C4-2B (cell line): ENCODE data around the gene TRIM14.
A peak's percentile ranks its signal among the peaks of the same experiment; 100 is the strongest.

Experiments
- H3K27ac ChIP-seq: fragments of 450-650 bp; 2 replicates; pipeline ENCODE4 v1.5.1; 2017
- ZFX ChIP-seq: fragments of 450-650 bp; IDR thresholded peaks from 2 replicates; pipeline ENCODE4 v1.6.1; 2017
- TF ChIP-seq, protein P1 (sequence below): fragments of 450-650 bp; conservative IDR thresholded peaks from 2 replicates; pipeline ENCODE4 v1.5.1; 2017; ENCODE audit warnings: mild to moderate bottlenecking

Gene TRIM14

GRCh38 chr9:98101868-98102273 is 17.2 kb downstream of the TRIM14 start:
- no peak for TF ChIP-seq ZFX
- TF ChIP-seq, protein P1, sequence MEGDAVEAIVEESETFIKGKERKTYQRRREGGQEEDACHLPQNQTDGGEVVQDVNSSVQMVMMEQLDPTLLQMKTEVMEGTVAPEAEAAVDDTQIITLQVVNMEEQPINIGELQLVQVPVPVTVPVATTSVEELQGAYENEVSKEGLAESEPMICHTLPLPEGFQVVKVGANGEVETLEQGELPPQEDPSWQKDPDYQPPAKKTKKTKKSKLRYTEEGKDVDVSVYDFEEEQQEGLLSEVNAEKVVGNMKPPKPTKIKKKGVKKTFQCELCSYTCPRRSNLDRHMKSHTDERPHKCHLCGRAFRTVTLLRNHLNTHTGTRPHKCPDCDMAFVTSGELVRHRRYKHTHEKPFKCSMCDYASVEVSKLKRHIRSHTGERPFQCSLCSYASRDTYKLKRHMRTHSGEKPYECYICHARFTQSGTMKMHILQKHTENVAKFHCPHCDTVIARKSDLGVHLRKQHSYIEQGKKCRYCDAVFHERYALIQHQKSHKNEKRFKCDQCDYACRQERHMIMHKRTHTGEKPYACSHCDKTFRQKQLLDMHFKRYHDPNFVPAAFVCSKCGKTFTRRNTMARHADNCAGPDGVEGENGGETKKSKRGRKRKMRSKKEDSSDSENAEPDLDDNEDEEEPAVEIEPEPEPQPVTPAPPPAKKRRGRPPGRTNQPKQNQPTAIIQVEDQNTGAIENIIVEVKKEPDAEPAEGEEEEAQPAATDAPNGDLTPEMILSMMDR = no peak
- H3K27ac ChIP-seq = peak overlapping the region; percentile 31; the same call in 1 of the 2 replicates

GRCh38 chr9:98101416-98101815 is 17.6 kb downstream of the TRIM14 start:
- TF ChIP-seq, protein P1 = no peak
- no peak for TF ChIP-seq ZFX
- peak overlapping the region; percentile 31 for H3K27ac ChIP-seq

- TF ChIP-seq, protein P1 = no peak
- no peak for TF ChIP-seq ZFX
- H3K27ac ChIP-seq = no peak overlapping the region
These were observed 18.6 kb downstream of the TRIM14 start for GRCh38 chr9:98100456-98100855.

DNA sequence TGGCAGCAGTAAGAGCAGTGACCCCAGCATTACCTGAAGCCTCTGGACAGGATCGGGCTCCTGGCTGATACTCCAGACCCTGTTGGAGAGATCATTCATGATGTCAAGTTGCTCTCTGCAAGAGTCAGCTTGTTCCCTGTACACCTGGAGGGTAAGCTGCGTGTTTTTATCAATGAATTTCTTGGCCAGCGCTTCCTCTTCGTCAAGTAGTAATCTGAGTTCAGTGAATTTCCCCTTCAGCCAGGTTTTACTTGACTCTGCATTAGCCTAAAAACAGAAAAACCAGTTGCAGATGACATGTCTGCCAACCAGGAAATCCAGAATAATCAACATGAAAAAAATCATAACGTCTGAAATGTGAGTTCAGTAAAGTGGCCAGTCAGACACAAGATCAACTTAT is 19.1 kb downstream of the TRIM14 start:
- TF ChIP-seq, protein P1 = no peak
- no peak for TF ChIP-seq ZFX
- peak overlapping the region; percentile 60 for H3K27ac ChIP-seq

DNA sequence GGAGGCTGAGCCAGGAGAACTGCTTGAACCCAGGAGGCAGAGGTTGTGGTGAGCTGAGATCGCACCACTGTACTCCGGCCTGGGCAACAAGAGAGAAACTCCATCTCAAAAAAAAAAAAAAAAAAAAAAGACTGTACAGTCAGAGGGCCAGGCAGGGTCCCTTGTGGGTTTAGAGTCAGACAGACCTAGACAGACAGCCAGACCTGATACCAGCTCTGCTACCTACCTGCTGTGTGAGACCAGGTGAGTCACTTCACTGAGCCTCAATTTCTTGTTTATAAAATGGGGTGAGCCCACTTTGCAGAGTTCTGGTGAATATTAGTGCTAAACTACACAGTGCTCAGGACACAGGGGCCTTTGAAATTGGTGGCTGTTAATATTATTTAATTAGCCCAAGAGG is 19.7 kb downstream of the TRIM14 start:
- peak overlapping the region; percentile 60 for H3K27ac ChIP-seq
- TF ChIP-seq ZFX = no peak
- TF ChIP-seq, protein P1 = no peak

- no peak for TF ChIP-seq ZFX
- TF ChIP-seq, protein P1 = no peak
- H3K27ac ChIP-seq = peak overlapping the region; percentile 17
These were observed 21.2 kb downstream of the TRIM14 start for GRCh38 chr9:98097836-98098235.

GRCh38 chr9:98096091-98096490 is 22.9 kb downstream of the TRIM14 start:
- H3K27ac ChIP-seq = no peak overlapping the region
- TF ChIP-seq, protein P1 = no peak
- TF ChIP-seq ZFX = no peak
